Measurements from ENCODE around the gene RBM47.

The RBM47 gene

DNA sequence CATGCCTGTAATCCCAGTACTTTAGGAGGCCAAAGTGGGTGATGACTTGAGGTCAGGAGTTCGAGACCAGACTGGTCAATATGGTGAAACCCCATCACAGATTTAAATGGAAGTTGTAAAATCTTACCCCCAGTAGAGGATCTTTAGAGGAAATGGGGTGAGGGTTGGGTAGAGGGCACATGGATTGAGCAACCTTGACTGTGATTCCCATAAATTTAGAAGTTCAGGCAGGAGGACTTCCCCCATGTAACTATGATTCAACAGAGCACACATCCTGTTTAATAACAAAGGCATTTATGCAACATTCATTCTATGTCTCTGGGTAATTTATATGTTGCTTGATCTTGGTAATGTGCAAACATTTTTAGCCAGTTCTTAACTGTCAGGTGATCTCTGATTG lies 143.1 kb downstream of the RBM47 start:
- 0 out of 2 replicates have a peak, but pooled peaks cover 3% of the 10 kb centered on the region for H3K9me3 ChIP-seq (ENCODE audit: control insufficient read depth, insufficient read depth, low read depth, low read length)
- no peaks in the 10 kb centered on the region for H3K36me3 ChIP-seq (ENCODE audit: control insufficient read depth, insufficient read depth, low read length)
- H3K4me1 ChIP-seq (ENCODE audit: control insufficient read depth, insufficient read depth, low read length): peaks cover 16% of the 10 kb centered on the region
- H3K27me3 ChIP-seq (ENCODE audit: control insufficient read depth, insufficient read depth, low read length): no peaks in the 10 kb centered on the region
- no peak overlapping the region for H3K27ac ChIP-seq (ENCODE audit: low read depth, low read length)
- H3K9ac ChIP-seq (ENCODE audit: low read length): no peak overlapping the region
- no peak overlapping the region for H3K4me3 ChIP-seq (ENCODE audit: low read depth, low read length)

DNA sequence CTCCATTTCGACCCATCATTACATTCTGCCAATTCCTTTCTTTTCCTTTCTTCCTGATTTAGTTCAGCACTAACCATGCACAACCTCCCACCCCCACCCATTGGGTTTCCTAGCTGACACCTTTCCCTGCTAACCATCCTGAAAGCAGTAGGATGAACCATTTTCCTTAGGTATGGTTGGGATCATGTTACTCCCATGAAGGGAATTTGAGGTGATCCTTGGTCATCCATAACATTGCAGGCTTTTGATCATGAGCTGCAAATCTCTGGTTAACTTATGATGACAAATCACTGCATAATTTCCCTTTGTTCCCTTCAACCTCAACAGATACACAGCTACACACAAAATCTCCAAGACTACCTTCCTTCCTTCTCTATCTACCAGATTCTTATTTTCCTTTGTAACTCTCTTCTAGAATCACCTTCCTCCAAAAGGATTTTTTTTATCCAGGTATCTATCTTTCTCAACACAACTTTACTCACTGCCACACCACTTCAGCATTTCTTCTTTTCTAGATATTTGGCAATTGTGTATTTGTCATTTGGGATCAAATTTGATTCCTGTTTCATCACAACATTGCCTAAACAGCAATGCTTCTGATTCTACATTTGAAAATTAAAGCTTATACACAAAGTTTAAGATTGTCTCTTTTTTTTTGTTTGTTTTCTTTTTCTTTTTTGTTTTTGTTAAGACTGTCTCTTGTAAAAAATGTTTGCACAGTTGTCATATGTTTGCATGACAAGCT lies 145.1 kb downstream of the RBM47 start:
- H3K27ac ChIP-seq (ENCODE audit: low read depth, low read length): no peak overlapping the region
- H3K36me3 ChIP-seq (ENCODE audit: control insufficient read depth, insufficient read depth, low read length): no peaks in the 10 kb centered on the region
- 0 out of 2 replicates have a peak, but pooled peaks cover 3% of the 10 kb centered on the region for H3K9me3 ChIP-seq (ENCODE audit: control insufficient read depth, insufficient read depth, low read depth, low read length)
- no peak overlapping the region for H3K4me3 ChIP-seq (ENCODE audit: low read depth, low read length)
- H3K9ac ChIP-seq (ENCODE audit: low read length): no peak overlapping the region
- peaks cover 16% of the 10 kb centered on the region for H3K4me1 ChIP-seq (ENCODE audit: control insufficient read depth, insufficient read depth, low read length)
- H3K27me3 ChIP-seq (ENCODE audit: control insufficient read depth, insufficient read depth, low read length): no peaks in the 10 kb centered on the region

DNA sequence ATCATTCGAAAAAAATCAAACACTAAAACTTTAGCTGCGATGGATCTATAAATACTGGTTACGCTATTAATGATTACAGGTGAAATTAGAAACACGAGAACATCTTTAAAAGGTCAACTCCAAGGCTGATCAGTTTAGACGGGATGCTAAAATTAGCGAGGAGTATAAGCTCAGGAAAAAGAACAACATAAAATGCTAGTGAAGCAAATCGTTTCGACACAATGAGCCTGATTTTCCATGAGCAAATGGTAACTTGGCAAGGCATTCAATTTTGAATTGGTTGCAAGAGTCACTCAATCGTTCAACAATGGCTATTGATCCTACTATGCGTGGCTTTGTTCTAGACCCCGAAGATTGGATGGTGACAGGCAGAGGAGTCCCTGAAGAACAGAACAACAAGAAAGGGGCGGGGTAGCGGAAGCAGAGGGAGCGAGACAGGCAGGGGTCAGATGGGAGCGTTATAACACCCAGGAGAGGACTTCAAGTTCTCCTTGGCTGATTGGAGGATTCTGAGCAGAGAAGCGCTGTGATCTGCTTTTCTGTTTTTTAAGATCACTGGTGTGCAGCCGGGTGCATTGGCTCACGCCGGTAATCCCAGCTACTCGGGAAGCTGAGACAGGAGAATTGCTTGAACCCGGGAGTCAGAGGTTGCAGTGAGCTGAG lies 146.5 kb downstream of the RBM47 start:
- no peak overlapping the region for H3K9ac ChIP-seq (ENCODE audit: low read length)
- H3K4me3 ChIP-seq (ENCODE audit: low read depth, low read length): no peak overlapping the region
- H3K36me3 ChIP-seq (ENCODE audit: control insufficient read depth, insufficient read depth, low read length): no peaks in the 10 kb centered on the region
- H3K27me3 ChIP-seq (ENCODE audit: control insufficient read depth, insufficient read depth, low read length): no peaks in the 10 kb centered on the region
- H3K9me3 ChIP-seq (ENCODE audit: control insufficient read depth, insufficient read depth, low read depth, low read length): 0 out of 2 replicates have a peak, but pooled peaks cover 3% of the 10 kb centered on the region
- peaks cover 16% of the 10 kb centered on the region for H3K4me1 ChIP-seq (ENCODE audit: control insufficient read depth, insufficient read depth, low read length)
- H3K27ac ChIP-seq (ENCODE audit: low read depth, low read length): no peak overlapping the region

DNA sequence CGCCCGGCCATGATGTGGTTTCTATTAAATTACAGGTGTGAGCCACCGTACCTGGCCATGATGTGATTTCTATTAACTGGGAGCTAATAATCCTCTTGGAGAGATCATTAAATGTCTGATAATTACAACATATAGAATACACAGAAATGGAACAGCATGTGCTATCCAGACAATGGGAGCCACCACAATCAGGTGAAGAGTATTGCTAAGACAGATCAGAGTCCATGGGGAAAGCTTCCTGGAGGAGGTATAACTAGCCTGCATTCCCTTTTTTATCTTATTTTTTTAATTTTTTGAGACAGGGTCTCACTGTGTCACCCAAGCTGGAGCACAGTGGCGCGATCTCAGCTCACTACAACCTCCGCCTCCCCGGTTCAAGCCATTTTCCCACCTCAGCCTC lies 147.7 kb downstream of the RBM47 start:
- peaks cover 16% of the 10 kb centered on the region for H3K4me1 ChIP-seq (ENCODE audit: control insufficient read depth, insufficient read depth, low read length)
- 0 out of 2 replicates have a peak, but pooled peaks cover 3% of the 10 kb centered on the region for H3K9me3 ChIP-seq (ENCODE audit: control insufficient read depth, insufficient read depth, low read depth, low read length)
- no peak overlapping the region for H3K9ac ChIP-seq (ENCODE audit: low read length)
- H3K36me3 ChIP-seq (ENCODE audit: control insufficient read depth, insufficient read depth, low read length): no peaks in the 10 kb centered on the region
- H3K27ac ChIP-seq (ENCODE audit: low read depth, low read length): 0 out of 2 replicates have a peak overlapping the region, but pooled peaks have one; percentile 28
- no peaks in the 10 kb centered on the region for H3K27me3 ChIP-seq (ENCODE audit: control insufficient read depth, insufficient read depth, low read length)
- H3K4me3 ChIP-seq (ENCODE audit: low read depth, low read length): no peak overlapping the region

DNA sequence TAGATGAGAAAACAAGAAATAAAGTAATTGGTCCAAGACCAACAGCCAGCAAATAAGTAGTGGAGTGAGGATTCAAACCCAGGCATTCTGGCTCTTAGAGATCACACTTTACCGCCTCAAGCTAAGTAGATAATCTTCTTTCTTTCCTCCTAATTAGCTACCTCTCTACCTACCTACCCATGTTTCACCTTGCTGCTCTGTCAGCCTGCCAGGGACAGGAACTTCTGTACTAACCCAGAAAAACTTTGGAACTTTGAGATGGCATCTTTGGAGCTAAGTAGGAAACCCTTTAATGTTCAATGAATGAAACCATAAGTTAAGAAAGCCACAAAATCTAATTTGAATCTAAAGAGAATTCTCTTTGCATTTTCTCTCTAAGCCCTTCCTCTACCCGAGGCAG lies 149.4 kb downstream of the RBM47 start:
- Histone ChIP-seq H3K9me3 (ENCODE audit: control insufficient read depth, insufficient read depth, low read depth, low read length) (no peaks in the 10 kb centered on the region), H3K27ac (ENCODE audit: low read depth, low read length) (no peak overlapping the region), H3K36me3 (ENCODE audit: control insufficient read depth, insufficient read depth, low read length) (no peaks in the 10 kb centered on the region), H3K4me1 (ENCODE audit: control insufficient read depth, insufficient read depth, low read length) (peaks cover 22% of the 10 kb centered on the region), H3K4me3 (ENCODE audit: low read depth, low read length) (no peak overlapping the region), H3K9ac (ENCODE audit: low read length) (no peak overlapping the region), H3K27me3 (ENCODE audit: control insufficient read depth, insufficient read depth, low read length) (no peaks in the 10 kb centered on the region)

DNA sequence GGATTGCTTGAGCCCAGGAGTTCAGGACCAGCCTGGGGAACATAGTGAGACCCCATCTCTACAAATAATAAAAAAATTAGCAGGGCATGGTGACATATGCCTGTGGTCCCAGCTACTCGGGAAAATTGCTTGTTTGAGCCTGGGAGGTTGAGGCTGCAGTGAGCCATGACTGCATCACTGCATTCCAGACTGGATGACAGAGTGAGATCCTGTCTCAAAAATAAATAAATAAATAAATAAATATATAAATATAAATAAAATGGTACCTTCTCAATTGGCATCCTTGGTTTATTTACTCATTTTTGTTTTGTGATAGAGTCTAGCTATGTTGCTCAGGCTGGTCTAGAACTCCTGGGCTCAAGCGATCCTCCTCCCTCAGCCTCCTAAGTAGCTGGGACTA lies 150.3 kb downstream of the RBM47 start:
- Histone ChIP-seq H3K9ac (ENCODE audit: low read length) (no peak overlapping the region), H3K4me1 (ENCODE audit: control insufficient read depth, insufficient read depth, low read length) (peaks cover 19% of the 10 kb centered on the region), H3K27me3 (ENCODE audit: control insufficient read depth, insufficient read depth, low read length) (no peaks in the 10 kb centered on the region), H3K36me3 (ENCODE audit: control insufficient read depth, insufficient read depth, low read length) (no peaks in the 10 kb centered on the region), H3K9me3 (ENCODE audit: control insufficient read depth, insufficient read depth, low read depth, low read length) (no peaks in the 10 kb centered on the region), H3K4me3 (ENCODE audit: low read depth, low read length) (no peak overlapping the region), H3K27ac (ENCODE audit: low read depth, low read length) (no peak overlapping the region)

DNA sequence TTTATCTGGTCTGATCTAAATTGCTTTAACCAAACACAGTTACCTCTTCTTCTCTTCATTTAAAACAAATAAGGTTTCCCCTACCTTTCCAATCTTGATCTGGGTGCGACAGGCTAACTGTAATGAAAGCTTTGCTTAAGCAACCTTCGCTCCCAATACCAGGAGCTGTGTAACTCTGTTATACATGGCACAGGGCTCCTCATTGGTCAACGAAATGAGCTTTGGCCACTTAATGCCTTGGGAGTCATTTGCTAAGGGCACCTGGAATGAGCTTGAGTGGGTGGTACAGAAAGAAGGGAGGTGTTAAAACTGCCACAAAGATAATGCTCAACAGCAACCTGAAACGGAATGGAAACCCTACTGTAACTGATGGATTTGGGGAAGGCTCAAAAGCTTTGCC lies 154.1 kb downstream of the RBM47 start:
- H3K9me3 ChIP-seq (ENCODE audit: control insufficient read depth, insufficient read depth, low read depth, low read length): no peaks in the 10 kb centered on the region
- no peaks in the 10 kb centered on the region for H3K36me3 ChIP-seq (ENCODE audit: control insufficient read depth, insufficient read depth, low read length)
- no peaks in the 10 kb centered on the region for H3K27me3 ChIP-seq (ENCODE audit: control insufficient read depth, insufficient read depth, low read length)
- H3K4me3 ChIP-seq (ENCODE audit: low read depth, low read length): no peak overlapping the region
- peaks cover 7% of the 10 kb centered on the region for H3K4me1 ChIP-seq (ENCODE audit: control insufficient read depth, insufficient read depth, low read length)
- no peak overlapping the region for H3K9ac ChIP-seq (ENCODE audit: low read length)
- H3K27ac ChIP-seq (ENCODE audit: low read depth, low read length): no peak overlapping the region

DNA sequence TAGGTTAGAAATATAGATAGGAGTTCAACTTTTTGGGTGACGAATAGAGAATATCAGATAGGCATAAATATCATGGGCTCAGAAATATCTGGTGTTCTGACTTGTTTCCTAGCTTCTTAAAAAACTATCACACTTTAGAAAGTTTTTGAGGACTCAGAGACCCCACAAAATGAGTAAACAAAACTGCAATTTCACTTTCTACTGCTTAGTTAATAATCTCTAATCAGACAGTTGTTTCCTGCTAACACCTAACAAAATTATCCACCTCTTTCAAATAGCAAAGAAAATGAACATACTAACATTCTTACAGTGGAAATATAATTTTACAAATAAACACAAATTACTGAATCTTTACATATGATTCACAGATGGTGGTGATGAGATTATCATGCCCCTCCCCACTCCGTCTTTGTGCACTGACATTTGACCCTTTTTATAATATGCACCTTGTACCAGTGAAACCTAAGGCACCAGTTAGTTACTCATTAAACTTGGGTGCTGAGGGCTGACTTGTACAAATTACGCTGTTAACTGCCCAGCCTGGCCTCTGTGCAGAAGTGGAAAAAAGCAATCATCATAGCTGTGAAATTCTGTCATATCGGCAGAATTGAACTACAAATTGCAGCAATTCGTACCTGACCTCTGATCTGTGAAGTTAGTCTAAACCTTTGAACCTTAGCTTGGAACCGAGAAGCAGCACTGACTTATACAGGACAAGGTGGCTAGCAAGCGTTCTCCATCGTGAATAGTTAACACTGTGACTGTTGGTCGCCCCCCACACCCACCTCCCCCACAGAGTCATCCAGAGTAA lies 155.9 kb downstream of the RBM47 start:
- H3K4me1 ChIP-seq (ENCODE audit: control insufficient read depth, insufficient read depth, low read length): peaks cover 7% of the 10 kb centered on the region
- H3K27ac ChIP-seq (ENCODE audit: low read depth, low read length): no peak overlapping the region
- H3K9me3 ChIP-seq (ENCODE audit: control insufficient read depth, insufficient read depth, low read depth, low read length): no peaks in the 10 kb centered on the region
- no peak overlapping the region for H3K4me3 ChIP-seq (ENCODE audit: low read depth, low read length)
- H3K36me3 ChIP-seq (ENCODE audit: control insufficient read depth, insufficient read depth, low read length): no peaks in the 10 kb centered on the region
- no peaks in the 10 kb centered on the region for H3K27me3 ChIP-seq (ENCODE audit: control insufficient read depth, insufficient read depth, low read length)
- H3K9ac ChIP-seq (ENCODE audit: low read length): no peak overlapping the region

DNA sequence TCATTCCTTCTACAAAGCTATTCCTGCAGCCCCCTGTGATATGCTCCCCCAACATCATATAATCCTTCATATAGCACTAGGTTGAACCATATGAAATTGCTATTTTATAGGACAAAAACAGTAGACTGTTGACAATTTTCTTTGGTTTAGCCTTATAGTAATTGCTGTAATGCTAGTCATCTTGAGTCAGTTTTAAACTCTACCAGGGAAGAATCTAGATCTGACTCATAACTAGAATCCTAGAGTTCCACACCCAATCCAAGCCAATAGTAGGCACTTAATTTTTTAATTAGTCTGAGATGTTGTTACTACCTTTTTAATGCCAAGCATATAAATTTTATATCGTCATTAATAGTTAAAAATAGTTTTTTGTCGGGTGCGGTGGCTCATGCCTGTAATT lies 157.7 kb downstream of the RBM47 start:
- no peak overlapping the region for H3K9ac ChIP-seq (ENCODE audit: low read length)
- no peaks in the 10 kb centered on the region for H3K27me3 ChIP-seq (ENCODE audit: control insufficient read depth, insufficient read depth, low read length)
- H3K9me3 ChIP-seq (ENCODE audit: control insufficient read depth, insufficient read depth, low read depth, low read length): no peaks in the 10 kb centered on the region
- no peak overlapping the region for H3K27ac ChIP-seq (ENCODE audit: low read depth, low read length)
- H3K36me3 ChIP-seq (ENCODE audit: control insufficient read depth, insufficient read depth, low read length): no peaks in the 10 kb centered on the region
- no peak overlapping the region for H3K4me3 ChIP-seq (ENCODE audit: low read depth, low read length)
- H3K4me1 ChIP-seq (ENCODE audit: control insufficient read depth, insufficient read depth, low read length): peaks cover 7% of the 10 kb centered on the region

DNA sequence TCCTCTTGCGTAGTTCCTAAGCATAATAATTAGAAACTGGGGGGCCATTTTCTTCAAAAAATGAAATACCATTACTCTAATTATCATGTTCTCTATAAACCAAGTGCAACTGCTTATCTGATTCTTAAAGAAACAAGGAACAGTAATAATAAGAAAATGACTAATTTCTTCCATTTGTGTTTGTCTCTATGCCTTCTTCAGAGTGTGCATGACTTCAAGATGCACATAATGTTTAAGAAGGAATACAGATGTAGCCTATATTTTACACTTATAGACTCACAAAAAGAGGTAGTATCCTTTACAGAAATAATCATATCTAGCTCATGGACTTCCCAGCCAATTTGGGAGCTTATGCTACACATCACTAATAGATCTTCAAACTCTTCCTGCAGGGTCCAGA lies 162.9 kb downstream of the RBM47 start:
- no peak overlapping the region for H3K9ac ChIP-seq (ENCODE audit: low read length)
- H3K27me3 ChIP-seq (ENCODE audit: control insufficient read depth, insufficient read depth, low read length): no peaks in the 10 kb centered on the region
- H3K9me3 ChIP-seq (ENCODE audit: control insufficient read depth, insufficient read depth, low read depth, low read length): no peaks in the 10 kb centered on the region
- no peaks in the 10 kb centered on the region for H3K4me1 ChIP-seq (ENCODE audit: control insufficient read depth, insufficient read depth, low read length)
- no peak overlapping the region for H3K27ac ChIP-seq (ENCODE audit: low read depth, low read length)
- H3K4me3 ChIP-seq (ENCODE audit: low read depth, low read length): no peak overlapping the region
- H3K36me3 ChIP-seq (ENCODE audit: control insufficient read depth, insufficient read depth, low read length): peaks cover 15% of the 10 kb centered on the region

DNA sequence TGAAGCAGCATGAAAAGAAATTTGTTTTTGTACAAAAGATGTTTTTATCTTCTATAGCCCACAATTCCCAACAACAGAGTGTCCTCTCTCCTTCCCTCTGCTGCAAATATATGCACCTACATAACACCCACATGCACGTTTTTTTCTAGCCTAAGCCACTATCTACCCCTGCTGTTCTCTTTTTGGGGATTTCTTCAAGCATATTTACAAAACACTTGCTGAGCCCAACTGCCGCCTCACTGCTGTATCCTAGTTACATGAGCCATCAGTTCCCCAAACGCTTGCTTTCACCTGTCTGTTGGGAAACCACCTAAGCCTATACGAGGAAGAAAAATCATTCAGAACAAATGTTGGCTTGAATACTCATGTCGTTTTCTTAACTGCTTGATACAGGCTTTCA lies 167.3 kb downstream of the RBM47 start:
- Histone ChIP-seq H3K27me3 (ENCODE audit: control insufficient read depth, insufficient read depth, low read length) (no peaks in the 10 kb centered on the region), H3K9ac (ENCODE audit: low read length) (no peak overlapping the region), H3K4me1 (ENCODE audit: control insufficient read depth, insufficient read depth, low read length) (no peaks in the 10 kb centered on the region), H3K9me3 (ENCODE audit: control insufficient read depth, insufficient read depth, low read depth, low read length) (no peaks in the 10 kb centered on the region), H3K27ac (ENCODE audit: low read depth, low read length) (no peak overlapping the region), H3K36me3 (ENCODE audit: control insufficient read depth, insufficient read depth, low read length) (peaks cover 15% of the 10 kb centered on the region), H3K4me3 (ENCODE audit: low read depth, low read length) (no peak overlapping the region)

Measured in HUES6 (cell line).